Central memory CD4-positive, alpha-beta T cell (primary cell): Measurements from ENCODE around the gene RERE.
A peak's percentile ranks its signal among the peaks of the same experiment; 100 is the strongest.

Source experiments
- DNase-seq: peaks from one replicate; pipeline ENCODE4 v3.0.0; 2022

Gene RERE

GRCh38 chr1:8417625-8418024 is 399.8 kb downstream of the RERE start:
- DNase-seq: no peak

- no peak for DNase-seq
Measured at GRCh38 chr1:8416881-8417280, 400.6 kb downstream of the RERE start.

GRCh38 chr1:8415526-8416278 is 401.7 kb downstream of the RERE start:
- no peak for DNase-seq

GRCh38 chr1:8412183-8412831 is 405.1 kb downstream of the RERE start:
- no peak for DNase-seq

- no peak for DNase-seq
Measured at GRCh38 chr1:8411803-8412182, 405.6 kb downstream of the RERE start.

GRCh38 chr1:8410791-8411190 is 406.6 kb downstream of the RERE start:
- DNase-seq: no peak

- no peak for DNase-seq
Measured at GRCh38 chr1:8409606-8410005, 407.8 kb downstream of the RERE start.

- DNase-seq: no peak
Measured at GRCh38 chr1:8409106-8409505, 408.3 kb downstream of the RERE start.

- no peak for DNase-seq
Measured at GRCh38 chr1:8408151-8408839, 409.1 kb downstream of the RERE start.

- DNase-seq: peak; percentile 43
Measured at GRCh38 chr1:8407652-8408051, 409.8 kb downstream of the RERE start.

- no peak for DNase-seq
Measured at GRCh38 chr1:8406960-8407359, 410.5 kb downstream of the RERE start.

GRCh38 chr1:8406011-8406410 is 411.4 kb downstream of the RERE start:
- no peak for DNase-seq

- DNase-seq: no peak
Measured at GRCh38 chr1:8404460-8405370, 412.7 kb downstream of the RERE start.

GRCh38 chr1:8402109-8402710 is 415.2 kb downstream of the RERE start:
- DNase-seq: no peak

- DNase-seq: no peak
Measured at GRCh38 chr1:8398677-8399076, 418.8 kb downstream of the RERE start.

GRCh38 chr1:8398086-8398485 is 419.4 kb downstream of the RERE start:
- no peak for DNase-seq

GRCh38 chr1:8397511-8397910 is 419.9 kb downstream of the RERE start:
- no peak for DNase-seq

- no peak for DNase-seq
Measured at GRCh38 chr1:8396786-8397406, 420.5 kb downstream of the RERE start.

GRCh38 chr1:8396083-8396785 is 421.2 kb downstream of the RERE start:
- no peak for DNase-seq

GRCh38 chr1:8395433-8395866 is 422.0 kb downstream of the RERE start:
- peak; percentile 41 for DNase-seq
